ENCODE measurements around the gene VTCN1. TPM values are rescaled to one million over a fixed set of nuclear protein-coding genes. Genes with fewer than 3 reads are reported as not detected.

The VTCN1 gene
- total RNA-seq, 1 donor from 2014 or later, result not detected

DNA sequence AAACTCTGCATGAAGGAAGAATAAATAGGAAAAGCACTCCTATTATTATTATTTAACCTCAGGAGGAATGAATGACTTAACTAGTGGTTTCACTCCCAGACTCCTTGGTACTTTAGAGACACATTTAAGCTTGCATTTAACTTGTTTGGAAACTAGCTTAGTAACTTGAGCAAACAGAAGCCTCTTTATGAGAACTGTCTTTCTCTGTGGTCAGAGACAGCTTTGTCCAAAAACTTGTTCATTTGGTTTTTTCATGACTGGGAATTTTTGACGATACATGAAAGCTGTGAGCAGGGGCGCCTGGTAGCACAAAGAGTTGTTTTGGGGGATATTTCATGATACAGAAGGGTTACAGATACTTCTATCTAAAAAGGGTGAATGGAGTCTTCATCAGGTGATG is 33.6 kb upstream of the VTCN1 start:
- intact Hi-C loops (cut with DNase I), result no loop called here
- Histone ChIP-seq H3K4me1 (no peaks in the 10 kb centered on the region), H3K27ac (no peak overlapping the region), H3K9me3 (no peaks in the 10 kb centered on the region), H3K36me3 (no peaks in the 10 kb centered on the region), H3K4me3 (no peak overlapping the region), H3K27me3 (no peaks in the 10 kb centered on the region)
- TF ChIP-seq, protein P1, sequence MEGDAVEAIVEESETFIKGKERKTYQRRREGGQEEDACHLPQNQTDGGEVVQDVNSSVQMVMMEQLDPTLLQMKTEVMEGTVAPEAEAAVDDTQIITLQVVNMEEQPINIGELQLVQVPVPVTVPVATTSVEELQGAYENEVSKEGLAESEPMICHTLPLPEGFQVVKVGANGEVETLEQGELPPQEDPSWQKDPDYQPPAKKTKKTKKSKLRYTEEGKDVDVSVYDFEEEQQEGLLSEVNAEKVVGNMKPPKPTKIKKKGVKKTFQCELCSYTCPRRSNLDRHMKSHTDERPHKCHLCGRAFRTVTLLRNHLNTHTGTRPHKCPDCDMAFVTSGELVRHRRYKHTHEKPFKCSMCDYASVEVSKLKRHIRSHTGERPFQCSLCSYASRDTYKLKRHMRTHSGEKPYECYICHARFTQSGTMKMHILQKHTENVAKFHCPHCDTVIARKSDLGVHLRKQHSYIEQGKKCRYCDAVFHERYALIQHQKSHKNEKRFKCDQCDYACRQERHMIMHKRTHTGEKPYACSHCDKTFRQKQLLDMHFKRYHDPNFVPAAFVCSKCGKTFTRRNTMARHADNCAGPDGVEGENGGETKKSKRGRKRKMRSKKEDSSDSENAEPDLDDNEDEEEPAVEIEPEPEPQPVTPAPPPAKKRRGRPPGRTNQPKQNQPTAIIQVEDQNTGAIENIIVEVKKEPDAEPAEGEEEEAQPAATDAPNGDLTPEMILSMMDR (IDR thresholded peaks at IDR 0.05), result no peak
- no peak for DNase-seq (ENCODE audit: low spot score in 2 of 2)

DNA sequence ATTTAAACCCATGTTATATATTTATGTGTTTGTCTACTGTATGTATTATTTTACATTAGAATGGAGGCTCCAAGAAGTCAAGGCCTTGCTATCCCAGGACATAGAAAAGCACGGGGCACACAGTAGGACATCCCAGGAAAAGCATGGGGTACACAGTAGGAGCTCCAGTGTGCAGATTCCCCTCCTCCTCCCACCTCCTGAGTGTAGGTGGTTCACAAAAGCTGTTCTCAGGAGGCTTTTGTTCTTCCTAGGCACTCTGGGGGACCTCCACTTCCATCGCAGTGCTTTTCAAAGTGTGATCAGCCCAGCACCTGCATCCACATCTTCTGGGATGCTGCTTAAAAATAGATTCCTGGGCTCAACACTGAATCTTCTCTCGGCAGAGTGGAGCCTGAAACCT is 30.8 kb upstream of the VTCN1 start:
- Histone ChIP-seq H3K4me3 (no peak overlapping the region), H3K4me1 (peaks cover 0 to 3% of the 10 kb centered on the region in 2 donors), H3K27me3 (no peaks in the 10 kb centered on the region), H3K27ac (no peak overlapping the region), H3K36me3 (no peaks in the 10 kb centered on the region), H3K9me3 (no peaks in the 10 kb centered on the region)
- no peak for DNase-seq (ENCODE audit: low spot score in 2 of 2)
- TF ChIP-seq, protein P1 (IDR thresholded peaks at IDR 0.05), result no peak
- intact Hi-C loops (cut with DNase I), result no loop called here

DNA sequence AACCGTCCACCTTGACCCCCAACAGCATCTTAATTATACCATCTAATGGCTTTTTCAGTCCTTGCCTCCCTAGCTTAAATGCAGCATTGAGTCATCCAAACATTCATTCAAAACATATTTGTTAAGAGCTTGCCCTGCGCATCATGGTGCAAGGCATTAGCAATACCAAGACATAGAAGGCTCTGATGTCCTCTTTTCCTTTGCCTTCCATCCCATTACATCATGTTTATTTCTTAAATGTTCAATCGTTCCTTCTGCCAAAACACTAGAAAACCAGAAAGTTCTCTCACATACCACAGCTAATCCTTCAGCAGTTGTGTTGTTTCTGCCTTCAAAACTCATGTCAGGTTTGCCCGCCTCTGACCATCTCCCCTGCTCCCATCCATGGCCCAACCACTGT is 29.8 kb upstream of the VTCN1 start:
- Histone ChIP-seq H3K9me3 (no peaks in the 10 kb centered on the region), H3K4me1 (peaks cover 0 to 3% of the 10 kb centered on the region in 2 donors), H3K27ac (no peak overlapping the region), H3K27me3 (no peaks in the 10 kb centered on the region), H3K4me3 (no peak overlapping the region), H3K36me3 (no peaks in the 10 kb centered on the region)
- TF ChIP-seq, protein P1 (IDR thresholded peaks at IDR 0.05), result no peak
- intact Hi-C loops (cut with DNase I), result no loop called here
- DNase-seq (ENCODE audit: low spot score in 2 of 2), result no peak

- Histone ChIP-seq H3K4me1 (peaks cover 0 to 3% of the 10 kb centered on the region in 2 donors), H3K36me3 (no peaks in the 10 kb centered on the region), H3K9me3 (no peaks in the 10 kb centered on the region), H3K27ac (no peak overlapping the region), H3K27me3 (no peaks in the 10 kb centered on the region), H3K4me3 (no peak overlapping the region)
- no peak for DNase-seq (ENCODE audit: low spot score in 2 of 2)
- TF ChIP-seq, protein P1 (IDR thresholded peaks at IDR 0.05), result no peak
- intact Hi-C loops (cut with DNase I), result no loop called here
Observed at GRCh38 chr1:117239467-117239866, 28.7 kb upstream of the VTCN1 start.

DNA sequence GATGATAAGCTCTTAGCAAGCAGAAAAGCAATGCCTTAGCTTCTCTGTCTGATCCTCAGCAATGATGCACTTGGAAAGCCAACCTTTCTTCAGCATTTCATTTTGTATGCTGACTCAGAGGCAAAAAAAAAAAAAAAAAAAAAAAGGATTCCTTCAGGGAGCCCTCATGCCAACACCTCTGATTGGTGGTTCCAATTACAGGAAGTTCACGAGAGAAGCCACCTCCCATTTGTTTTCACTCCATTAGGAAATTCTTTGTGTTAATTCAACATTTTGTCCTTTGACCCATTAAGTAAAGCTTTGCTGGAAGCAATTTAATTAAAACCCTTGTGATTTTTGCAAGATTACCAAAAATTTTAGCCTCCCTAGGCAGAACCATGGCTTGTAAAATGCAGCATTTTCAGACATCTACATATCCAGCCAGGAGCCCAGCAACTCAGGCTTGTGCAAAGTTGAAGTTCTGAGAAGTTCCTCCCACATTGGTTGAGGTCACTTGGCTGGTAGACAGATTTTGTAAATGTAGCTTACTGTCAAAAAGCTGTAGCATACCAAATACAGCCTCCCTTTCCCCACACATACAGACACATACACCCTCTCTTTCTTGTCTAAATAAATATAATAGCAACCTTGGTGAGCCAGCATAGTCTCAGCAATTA is 27.1 kb upstream of the VTCN1 start:
- no peaks in the 10 kb centered on the region for H3K36me3 ChIP-seq
- H3K4me3 ChIP-seq, result no peak overlapping the region
- peaks cover 0 to 3% of the 10 kb centered on the region in 2 donors for H3K4me1 ChIP-seq
- no peak overlapping the region for H3K27ac ChIP-seq
- no peaks in the 10 kb centered on the region for H3K27me3 ChIP-seq
- DNase-seq (ENCODE audit: low spot score in 2 of 2), result no peak
- intact Hi-C loops (cut with DNase I), result no loop called here
- TF ChIP-seq, protein P1 (IDR thresholded peaks at IDR 0.05), result no peak
- H3K9me3 ChIP-seq, result no peaks in the 10 kb centered on the region
